Caco-2 (cell line): Measurements from ENCODE around the gene PAX5. TPM values are rescaled to one million over a fixed set of nuclear protein-coding genes. Genes with fewer than 3 reads are reported as not detected.

Experiments
- BruUV-seq: library from RNA; stranded (reverse); fragments of 400-500 nt; replicated peaks from 2 replicates; lab custom pipeline; 2021; lab: Mats Ljungman, UMichigan
- CTCF ChIA-PET: fragments of 300-600 bp; sonication (Branson Sonifier 250); formaldehyde crosslinking; loops from one replicate; lab custom pipeline; 2022; ENCODE audit warnings: antibody characterized with exemption; lab: Charles Lee
- POLR2A ChIA-PET: fragments of 300-600 bp; sonication (Branson Sonifier 250); formaldehyde crosslinking; loops from one replicate; lab custom pipeline; 2022; ENCODE audit warnings: antibody characterized with exemption; lab: Charles Lee
- DNase-seq, 2 experiments: peaks; one replicate each; pipeline versions ENCODE4 v3.0.0 to v3.0.0-alpha.2; 2020 to 2022
- H3K27me3 ChIP-seq: replicated peaks from 2 replicates; pipeline ENCODE4 v1.6.0; 2011; ENCODE audit warnings: low read length; ENCODE audit not compliant: control insufficient read depth, insufficient read depth
- H3K36me3 ChIP-seq: 2 replicates; pipeline ENCODE4 v1.5.1; 2011; ENCODE audit warnings: low read length; ENCODE audit not compliant: control insufficient read depth, insufficient read depth
- H3K4me1 ChIP-seq: fragments of 250-450 bp; sonication (Bioruptor Pico); 2 replicates; pipeline ENCODE4 v1.5.1; 2020; ENCODE audit warnings: mild to moderate bottlenecking
- H3K4me3 ChIP-seq: 2 replicates; pipeline ENCODE4 v1.5.1; 2011; ENCODE audit warnings: low read depth, mild to moderate bottlenecking, control low read depth, low read length
- H3K9me3 ChIP-seq: fragments of 250-450 bp; sonication (Bioruptor Pico); 2 replicates; pipeline ENCODE4 v1.5.1; 2020; ENCODE audit warnings: mild to moderate bottlenecking, moderate library complexity
- H3K27ac Mint-ChIP-seq: one replicate; pipeline ENCODE4 v1.8.0; 2022; ENCODE audit warnings: mixed read lengths; ENCODE audit not compliant: unreplicated experiment
- H3K27me3 Mint-ChIP-seq: one replicate; pipeline ENCODE4 v1.8.0; 2022; ENCODE audit warnings: mixed read lengths; ENCODE audit not compliant: insufficient read depth, unreplicated experiment
- H3K36me3 Mint-ChIP-seq: one replicate; pipeline ENCODE4 v1.8.0; 2022; ENCODE audit warnings: mild to moderate bottlenecking, mixed read lengths; ENCODE audit not compliant: insufficient read depth, unreplicated experiment
- H3K4me1 Mint-ChIP-seq: one replicate; pipeline ENCODE4 v1.8.0; 2022; ENCODE audit warnings: low read depth, mixed read lengths; ENCODE audit not compliant: unreplicated experiment
- H3K4me3 Mint-ChIP-seq: one replicate; pipeline ENCODE4 v1.8.0; 2022; ENCODE audit warnings: mild to moderate bottlenecking, moderate library complexity, mixed read lengths; ENCODE audit not compliant: unreplicated experiment
- H3K9me3 Mint-ChIP-seq: one replicate; pipeline ENCODE4 v1.8.0; 2022; ENCODE audit warnings: mixed read lengths; ENCODE audit not compliant: unreplicated experiment
- CTCF ChIP-seq, 2 experiments: fragments of 200-600 bp in 1 of 2; IDR thresholded peaks; 1 replicate in 1 of 2; 2 replicates in 1 of 2; pipeline versions ENCODE4 v1.5.1 to v1.8.0; 2011 to 2022; ENCODE audit warnings: antibody characterized with exemption in 1 of 2, control low read depth in 1 of 2, inconsistent platforms in 1 of 2, low read depth in 1 of 2, low read length in 1 of 2, mild to moderate bottlenecking in 1 of 2, moderate library complexity in 1 of 2; ENCODE audit not compliant: insufficient read depth in 1 of 2, severe bottlenecking in 1 of 2, unreplicated experiment in 1 of 2
- intact Hi-C: fragments of 100-400 bp; cut with micrococcal nuclease; formaldehyde crosslinking; loops from one replicate; pipeline ENCODE4 v1.10.0; 2022; ENCODE audit not compliant: unreplicated experiment
- total RNA-seq: library from RNA; stranded (reverse); gene quantifications from 2 replicates; pipeline ENCODE4 v1.2.3, GENCODE V29; 2022

Gene PAX5
- total RNA-seq, 1 experiment from 2014 or later = not detected

GRCh38 chr9:36877239-36877638 lies 156.8 kb downstream of the PAX5 start:
- TF ChIP-seq CTCF (IDR thresholded peaks at IDR 0.05; ENCODE audit: insufficient read depth in 1 of 2, low read depth in 1 of 2, low read length in 1 of 2, severe bottlenecking in 1 of 2, unreplicated experiment in 1 of 2) = no peak
- Histone ChIP-seq H3K9me3 (no peaks in the 10 kb centered on the region), H3K36me3 (no peaks in the 10 kb centered on the region), H3K27me3 (no peaks in the 10 kb centered on the region), H3K4me1 (no peaks in the 10 kb centered on the region), H3K4me3 (no peak overlapping the region)
- POLR2A ChIA-PET = no interaction called here
- Mint-ChIP-seq H3K9me3 (no peaks in the 10 kb centered on the region), H3K4me1 (no peaks in the 10 kb centered on the region), H3K36me3 (no peaks in the 10 kb centered on the region), H3K27me3 (peaks cover 4% of the 10 kb centered on the region), H3K4me3 (no peak overlapping the region), H3K27ac (no peak overlapping the region)
- intact Hi-C loops = no loop called here
- CTCF ChIA-PET = interaction anchor here (1.0 kb wide), 1 partner anchor 118 kb away, joined by 3 read pairs; no protein-coding TSS in a partner anchor
- DNase-seq = no peak
- no TSS peak for BruUV-seq

- Histone ChIP-seq H3K27me3 (no peaks in the 10 kb centered on the region), H3K4me3 (no peak overlapping the region), H3K4me1 (no peaks in the 10 kb centered on the region), H3K36me3 (no peaks in the 10 kb centered on the region), H3K9me3 (no peaks in the 10 kb centered on the region)
- BruUV-seq = no TSS peak
- H3K9me3 Mint-ChIP-seq = no peaks in the 10 kb centered on the region
- ChIA-PET POLR2A (no interaction called here), CTCF (interaction anchor here (1.7 kb wide), 1 partner anchor 120 kb away, joined by 6 read pairs; no protein-coding TSS in a partner anchor)
- no peak for TF ChIP-seq CTCF (IDR thresholded peaks at IDR 0.05; ENCODE audit: insufficient read depth in 1 of 2, low read depth in 1 of 2, low read length in 1 of 2, severe bottlenecking in 1 of 2, unreplicated experiment in 1 of 2)
- H3K27me3 Mint-ChIP-seq = peaks cover 4% of the 10 kb centered on the region
- H3K36me3 Mint-ChIP-seq = no peaks in the 10 kb centered on the region
- no peak for DNase-seq
- intact Hi-C loops = no loop called here
- H3K4me1 Mint-ChIP-seq = no peaks in the 10 kb centered on the region
- no peak overlapping the region for H3K4me3 Mint-ChIP-seq
- no peak overlapping the region for H3K27ac Mint-ChIP-seq
Measured at GRCh38 chr9:36876056-36876455, 158.0 kb downstream of the PAX5 start.

- Histone ChIP-seq H3K9me3 (no peaks in the 10 kb centered on the region), H3K4me3 (no peak overlapping the region), H3K4me1 (no peaks in the 10 kb centered on the region), H3K36me3 (no peaks in the 10 kb centered on the region), H3K27me3 (no peaks in the 10 kb centered on the region)
- BruUV-seq = no TSS peak
- H3K4me3 Mint-ChIP-seq = no peak overlapping the region
- DNase-seq = no peak
- H3K27me3 Mint-ChIP-seq = peaks cover 4% of the 10 kb centered on the region
- H3K36me3 Mint-ChIP-seq = no peaks in the 10 kb centered on the region
- ChIA-PET CTCF (interaction anchor here (1.7 kb wide), 1 partner anchor 121 kb away, joined by 6 read pairs; no protein-coding TSS in a partner anchor), POLR2A (no interaction called here)
- peaks cover 1% of the 10 kb centered on the region for H3K9me3 Mint-ChIP-seq
- no peaks in the 10 kb centered on the region for H3K4me1 Mint-ChIP-seq
- no peak for TF ChIP-seq CTCF (IDR thresholded peaks at IDR 0.05; ENCODE audit: insufficient read depth in 1 of 2, low read depth in 1 of 2, low read length in 1 of 2, severe bottlenecking in 1 of 2, unreplicated experiment in 1 of 2)
- no peak overlapping the region for H3K27ac Mint-ChIP-seq
- intact Hi-C loops = loop anchor here (5.0 kb wide), 1 partner anchor 32 kb away; no protein-coding TSS in a partner anchor
Measured at GRCh38 chr9:36874921-36875320, 159.1 kb downstream of the PAX5 start.
